Keratinocyte (primary cell): ENCODE data around the gene P2RX2.

Source experiments
- CTCF ChIP-seq, 3 experiments: IDR thresholded peaks in 1 of 3; conservative IDR thresholded peaks in 1 of 3; optimal IDR thresholded peaks in 1 of 3; 2 replicates in 2 of 3; 3 replicates in 1 of 3; pipeline versions ENCODE3 to v1.5.1; 2011; ENCODE audit warnings: low read length in 3 of 3, mild to moderate bottlenecking in 3 of 3, moderate library complexity in 2 of 3, control low read depth in 1 of 3, inconsistent platforms in 1 of 3; ENCODE audit not compliant: insufficient read depth in 2 of 3; ENCODE audit errors: extremely low read depth in 1 of 3
- EZH2 ChIP-seq: IDR thresholded peaks from one replicate; pipeline ENCODE4 v1.6.1; 2012; ENCODE audit warnings: inconsistent platforms, mild to moderate bottlenecking, low read length, moderate library complexity

GRCh38 chr12:132605892-132606291 lies 12.7 kb upstream of the P2RX2 start:
- no peak for TF ChIP-seq CTCF (optimal IDR thresholded peaks at IDR 0.05 in 1 of 3, IDR thresholded peaks at IDR 0.05 in 1 of 3, conservative IDR thresholded peaks at IDR 0.05 in 1 of 3; ENCODE audit: extremely low read depth in 1 of 3, insufficient read depth in 2 of 3, low read length in 3 of 3)
- no peak for TF ChIP-seq EZH2
